H1 (cell line): ENCODE results near the gene RING1. TPM values are rescaled to one million over a fixed set of nuclear protein-coding genes. Genes with fewer than 3 reads are reported as not detected.

Experiments
- CEBPB ChIP-seq: IDR thresholded peaks from 2 replicates; pipeline ENCODE4 v1.6.1; 2012; ENCODE audit warnings: low read depth, low read length
- CHD2 ChIP-seq: IDR thresholded peaks from 2 replicates; pipeline ENCODE4 v1.6.1; 2012; ENCODE audit warnings: low read length, improper control_type of control experiment
- CHD7 ChIP-seq: fragments of 300-600 bp; sonication (generic); IDR thresholded peaks from 2 replicates; pipeline ENCODE4 v1.7.1; 2012; ENCODE audit warnings: low read length, moderate library complexity, mild to moderate bottlenecking, inconsistent platforms; ENCODE audit not compliant: insufficient replicate concordance
- E2F6 ChIP-seq: IDR thresholded peaks from 2 replicates; pipeline ENCODE4 v1.6.1; 2012; ENCODE audit warnings: inconsistent platforms
- MAX ChIP-seq: IDR thresholded peaks from 2 replicates; pipeline ENCODE4 v1.6.1; 2012; ENCODE audit warnings: inconsistent platforms
- NRF1 ChIP-seq: IDR thresholded peaks from 2 replicates; pipeline ENCODE4 v1.6.1; 2011; ENCODE audit warnings: mild to moderate bottlenecking, low read depth, low read length, improper control_type of control experiment
- polyA plus RNA-seq, 7 experiments: library from polyadenylated mRNA; depleted of rRNA in 3 of 7; stranded (reverse) in 5 of 7; unstranded in 2 of 7; fragments of >200 nt in 5 of 7; fragments of 200-250 nt in 2 of 7; gene quantifications; 1 replicate in 5 of 7; 2 replicates in 1 of 7; 4 replicates in 1 of 7; pipeline versions ENCODE4 v1.2.1 to v1.2.3, GENCODE V29; 2011 to 2013; ENCODE audit warnings: missing spikeins in 2 of 7, mixed read lengths in 2 of 7
- total RNA-seq: library from RNA; stranded (reverse); fragmentation: NEBNext Ultra II Directional; extraction: Animal tissue kit (Norgen Biotek cat#: 25700); gene quantifications from 2 replicates; pipeline ENCODE4 v1.2.1, GENCODE V29; 2021

The RING1 gene
- total and polyA plus RNA-seq, 2 of the 8 experiments (the other 6 are each of a cell fraction or from before 2014, with no cell fraction given), result 16.4 to 26.0 TPM

GRCh38 chr6:33207552-33208090 is 679 bp upstream of the RING1 start (continued):
- TF ChIP-seq NRF1, result no peak
- no peak for TF ChIP-seq E2F6
- TF ChIP-seq CHD7, result no peak
- no peak for TF ChIP-seq CHD2
- TF ChIP-seq CEBPB, result no peak
- no peak for TF ChIP-seq MAX
